ENCODE measurements around the gene CAD. TPM values are rescaled to one million over a fixed set of nuclear protein-coding genes. Genes with fewer than 3 reads are reported as not detected.

The CAD gene
- total and polyA plus RNA-seq, 2 donors (not counting 1 experiment from before 2014, with no cell fraction given) = 11.9 to 32.0 TPM

- Histone ChIP-seq H4K20me1 (ENCODE audit: control insufficient read depth, extremely low read depth, insufficient read depth, low read length) (no peaks in the 10 kb centered on the region), H3K9ac (ENCODE audit: insufficient read depth, low read length) (no peak overlapping the region), H3K36me3 (ENCODE audit: control insufficient read depth, insufficient read depth, low read length) (no peaks in the 10 kb centered on the region), H3K27me3 (ENCODE audit: control insufficient read depth, insufficient read depth, low read length) (peaks cover 6% of the 10 kb centered on the region), H3K4me3 (replicated peaks in 1 of 4; ENCODE audit: control extremely low read depth in 1 of 4, insufficient read depth in 1 of 4, low read depth in 3 of 4, low read length in 4 of 4) (no peak overlapping the region), H2AFZ (ENCODE audit: low read length) (no peak overlapping the region), H3K9me3 (ENCODE audit: control insufficient read depth, insufficient read depth, low read depth, low read length) (no peaks in the 10 kb centered on the region), H3K4me2 (ENCODE audit: extremely low read depth, insufficient read depth, low read length) (no peak overlapping the region), H3K4me1 (ENCODE audit: control insufficient read depth, extremely low read depth, insufficient read depth, low read length) (peaks cover 4% of the 10 kb centered on the region), H3K27ac (ENCODE audit: insufficient read depth, low read length) (no peak overlapping the region), H3K79me2 (ENCODE audit: control insufficient read depth, insufficient read depth, low read length) (no peaks in the 10 kb centered on the region)
- TF ChIP-seq EZH2 (IDR thresholded peaks at IDR 0.05; ENCODE audit: low read length, missing control alignments) = no peak
- no peak for TF ChIP-seq CTCF (conservative IDR thresholded peaks at IDR 0.05 in 1 of 2, IDR thresholded peaks at IDR 0.05 in 1 of 2; ENCODE audit: low read depth in 1 of 2, low read length in 2 of 2)
- no peak for DNase-seq (ENCODE audit: low read depth in 2 of 2)
Observed at GRCh38 chr2:27290549-27290948, 73.4 kb downstream of the CAD start.

- H3K27me3 ChIP-seq (ENCODE audit: control insufficient read depth, insufficient read depth, low read length) = peaks cover 6% of the 10 kb centered on the region
- no peak overlapping the region for H3K4me2 ChIP-seq (ENCODE audit: extremely low read depth, insufficient read depth, low read length)
- no peaks in the 10 kb centered on the region for H3K36me3 ChIP-seq (ENCODE audit: control insufficient read depth, insufficient read depth, low read length)
- no peak overlapping the region for H3K27ac ChIP-seq (ENCODE audit: insufficient read depth, low read length)
- no peak overlapping the region for H3K4me3 ChIP-seq (replicated peaks in 1 of 4; ENCODE audit: control extremely low read depth in 1 of 4, insufficient read depth in 1 of 4, low read depth in 3 of 4, low read length in 4 of 4)
- no peak for DNase-seq (ENCODE audit: low read depth in 2 of 2)
- no peak overlapping the region for H2AFZ ChIP-seq (ENCODE audit: low read length)
- no peaks in the 10 kb centered on the region for H4K20me1 ChIP-seq (ENCODE audit: control insufficient read depth, extremely low read depth, insufficient read depth, low read length)
- peaks cover 4% of the 10 kb centered on the region for H3K4me1 ChIP-seq (ENCODE audit: control insufficient read depth, extremely low read depth, insufficient read depth, low read length)
- no peaks in the 10 kb centered on the region for H3K9me3 ChIP-seq (ENCODE audit: control insufficient read depth, insufficient read depth, low read depth, low read length)
- TF ChIP-seq CTCF (conservative IDR thresholded peaks at IDR 0.05 in 1 of 2, IDR thresholded peaks at IDR 0.05 in 1 of 2; ENCODE audit: low read depth in 1 of 2, low read length in 2 of 2) (peak in 1 of 2 donors; percentile 1), EZH2 (IDR thresholded peaks at IDR 0.05; ENCODE audit: low read length, missing control alignments) (no peak)
- H3K9ac ChIP-seq (ENCODE audit: insufficient read depth, low read length) = no peak overlapping the region
- H3K79me2 ChIP-seq (ENCODE audit: control insufficient read depth, insufficient read depth, low read length) = no peaks in the 10 kb centered on the region
Observed at GRCh38 chr2:27291865-27292264, 74.7 kb downstream of the CAD start.

Other genes starting within 250 kb of the CAD start
- gene MAPRE3, start 246.7 kb upstream of the CAD start, total RNA-seq = 2.8 and 7.9 TPM in 2 replicates
- 13.9 and 21.0 TPM in 2 replicates for gene MAPRE3, start 246.7 kb upstream of the CAD start, polyA plus RNA-seq
- 17.5 and 22.6 TPM in 2 replicates for gene TMEM214, start 184.4 kb upstream of the CAD start, total RNA-seq
- gene TMEM214, start 184.4 kb upstream of the CAD start, polyA plus RNA-seq = 115 and 127 TPM in 2 replicates
- gene AGBL5, start 165.7 kb upstream of the CAD start, total RNA-seq = 19.8 TPM in 2 replicates
- gene AGBL5, start 165.7 kb upstream of the CAD start, polyA plus RNA-seq = 20.9 and 26.1 TPM in 2 replicates
- gene OST4, start 145.7 kb upstream of the CAD start, total RNA-seq = 479 and 505 TPM in 2 replicates
- gene OST4, start 145.7 kb upstream of the CAD start, polyA plus RNA-seq = 1,054 and 1,265 TPM in 2 replicates
- 187 and 251 TPM in 2 replicates for gene EMILIN1, start 138.8 kb upstream of the CAD start, total RNA-seq
- gene EMILIN1, start 138.8 kb upstream of the CAD start, polyA plus RNA-seq = 44.3 and 46.8 TPM in 2 replicates
- 1.0 and 1.3 TPM in 2 replicates for gene KHK, start 130.6 kb upstream of the CAD start, total RNA-seq
- gene KHK, start 130.6 kb upstream of the CAD start, polyA plus RNA-seq = 0.17 and 0.54 TPM in 2 replicates
- gene CGREF1, start 98.2 kb upstream of the CAD start, total RNA-seq = 2.3 and 10.0 TPM in 2 replicates
- 1.5 and 1.9 TPM in 2 replicates for gene CGREF1, start 98.2 kb upstream of the CAD start, polyA plus RNA-seq
- gene ABHD1, start 93.6 kb upstream of the CAD start, total RNA-seq = 0.17 and 0.26 TPM in 2 replicates
- 0.08 and 0.10 TPM in 2 replicates for gene ABHD1, start 93.6 kb upstream of the CAD start, polyA plus RNA-seq
- 36.0 and 39.8 TPM in 2 replicates for gene PREB, start 82.7 kb upstream of the CAD start, total RNA-seq
- gene PREB, start 82.7 kb upstream of the CAD start, polyA plus RNA-seq = 42.9 and 48.5 TPM in 2 replicates
- not detected in 2 replicates for gene PRR30, start 78.0 kb upstream of the CAD start, total RNA-seq
- not detected in 2 replicates for gene PRR30, start 78.0 kb upstream of the CAD start, polyA plus RNA-seq
- gene TCF23, start 68.4 kb upstream of the CAD start, total RNA-seq = under 0.01 TPM in 1 of 2 replicates, not detected in the other
- gene TCF23, start 68.4 kb upstream of the CAD start, polyA plus RNA-seq = not detected in 2 replicates
- gene ATRAID, start 5.3 kb upstream of the CAD start, total RNA-seq = 202 and 235 TPM in 2 replicates
- gene ATRAID, start 5.3 kb upstream of the CAD start, polyA plus RNA-seq = 176 and 238 TPM in 2 replicates
- gene SLC5A6, start 5.1 kb upstream of the CAD start, total RNA-seq = 13.9 and 18.5 TPM in 2 replicates
- 11.5 and 21.0 TPM in 2 replicates for gene SLC5A6, start 5.1 kb upstream of the CAD start, polyA plus RNA-seq
- under 0.01 TPM in 1 of 2 replicates, not detected in the other for gene SLC30A3, start 45.7 kb downstream of the CAD start, total RNA-seq
- gene SLC30A3, start 45.7 kb downstream of the CAD start, polyA plus RNA-seq = 0.12 and 0.38 TPM in 2 replicates
- gene DNAJC5G, start 58.1 kb downstream of the CAD start, total RNA-seq = not detected in 2 replicates
- not detected in 2 replicates for gene DNAJC5G, start 58.1 kb downstream of the CAD start, polyA plus RNA-seq
- 0.17 TPM in 1 of 2 replicates, not detected in the other for gene TRIM54, start 65.1 kb downstream of the CAD start, total RNA-seq
- gene TRIM54, start 65.1 kb downstream of the CAD start, polyA plus RNA-seq = 0.06 TPM in 1 of 2 replicates, not detected in the other
- 1.2 and 1.3 TPM in 2 replicates for gene UCN, start 91.1 kb downstream of the CAD start, total RNA-seq
- gene UCN, start 91.1 kb downstream of the CAD start, polyA plus RNA-seq = 0.14 TPM in 1 of 2 replicates, not detected in the other
- 65.2 and 83.2 TPM in 2 replicates for gene MPV17, start 105.7 kb downstream of the CAD start, total RNA-seq
- 272 and 289 TPM in 2 replicates for gene MPV17, start 105.7 kb downstream of the CAD start, polyA plus RNA-seq
- gene GTF3C2, start 139.4 kb downstream of the CAD start, total RNA-seq = 18.2 and 19.2 TPM in 2 replicates
- gene GTF3C2, start 139.4 kb downstream of the CAD start, polyA plus RNA-seq = 30.2 and 41.8 TPM in 2 replicates
- 28.6 and 28.8 TPM in 2 replicates for gene EIF2B4, start 153.0 kb downstream of the CAD start, total RNA-seq
- 29.8 and 41.2 TPM in 2 replicates for gene EIF2B4, start 153.0 kb downstream of the CAD start, polyA plus RNA-seq
- 152 and 155 TPM in 2 replicates for gene SNX17, start 153.2 kb downstream of the CAD start, total RNA-seq
- gene SNX17, start 153.2 kb downstream of the CAD start, polyA plus RNA-seq = 118 and 134 TPM in 2 replicates
- gene ZNF513, start 163.4 kb downstream of the CAD start, total RNA-seq = 7.7 and 8.4 TPM in 2 replicates
- 7.0 and 7.4 TPM in 2 replicates for gene ZNF513, start 163.4 kb downstream of the CAD start, polyA plus RNA-seq
- gene PPM1G, start 192.2 kb downstream of the CAD start, total RNA-seq = 63.4 and 67.0 TPM in 2 replicates
- gene PPM1G, start 192.2 kb downstream of the CAD start, polyA plus RNA-seq = 54.7 and 85.4 TPM in 2 replicates
- gene NRBP1, start 211.3 kb downstream of the CAD start, total RNA-seq = 68.1 and 77.5 TPM in 2 replicates
- 169 and 192 TPM in 2 replicates for gene NRBP1, start 211.3 kb downstream of the CAD start, polyA plus RNA-seq
- 0.33 TPM in 1 of 2 replicates, not detected in the other for gene KRTCAP3, start 225.0 kb downstream of the CAD start, total RNA-seq
- 0.12 and 0.22 TPM in 2 replicates for gene KRTCAP3, start 225.0 kb downstream of the CAD start, polyA plus RNA-seq